A549 (cell line): Measurements from ENCODE around the gene MCOLN1.

Source experiments
- CEBPB ChIP-seq, 2 experiments: fragments of >200 bp in 1 of 2; sonication (Bioruptor Twin) in 1 of 2; formaldehyde crosslinking in 1 of 2; IDR thresholded peaks; 2 replicates each; pipeline ENCODE4 v1.6.1; 2012 to 2016
- CHD2 ChIP-seq: fragments of 150-350 bp; IDR thresholded peaks from 2 replicates; pipeline ENCODE4 v1.6.1; 2014; ENCODE audit warnings: low read length; ENCODE audit not compliant: partially characterized antibody
- GATA3 ChIP-seq: IDR thresholded peaks from 2 replicates; pipeline ENCODE4 v1.6.1; 2012; ENCODE audit warnings: borderline replicate concordance
- HDAC2 ChIP-seq: fragments of 200-600 bp; sonication (generic); IDR thresholded peaks from 2 replicates; pipeline ENCODE4 v1.6.1; 2016
- JUN ChIP-seq, 2 experiments: fragments of >200 bp; sonication (Bioruptor Twin); formaldehyde crosslinking; IDR thresholded peaks; 2 replicates in 1 of 2; 3 replicates in 1 of 2; pipeline ENCODE4 v1.6.1; 2016 to 2017
- MAFK ChIP-seq: fragments of 450-650 bp; IDR thresholded peaks from 2 replicates; pipeline ENCODE4 v1.6.1; 2014; ENCODE audit not compliant: partially characterized antibody
- POLR2A ChIP-seq: IDR thresholded peaks from 2 replicates; pipeline ENCODE4 v1.6.1; 2012; ENCODE audit warnings: mild to moderate bottlenecking, low read length
- SREBF2 ChIP-seq: fragments of 450-650 bp; IDR thresholded peaks from 2 replicates; pipeline ENCODE4 v1.6.1; 2014; ENCODE audit warnings: mild to moderate bottlenecking, moderate library complexity
- TF ChIP-seq, protein P1 (sequence below): fragments of >200 bp; sonication (Bioruptor Twin); formaldehyde crosslinking; IDR thresholded peaks from 3 replicates; pipeline ENCODE4 v1.5.1; 2016
- TF ChIP-seq, protein P2 (sequence below): IDR thresholded peaks from 2 replicates; pipeline ENCODE4 v1.6.1; 2012
- TF ChIP-seq, protein P3 (sequence below): fragments of 150-350 bp; IDR thresholded peaks from 2 replicates; pipeline ENCODE4 v1.6.1; 2014; ENCODE audit warnings: low read depth, mild to moderate bottlenecking, low read length
- TF ChIP-seq, protein P4 (sequence below): fragments of 200-600 bp; sonication (generic); IDR thresholded peaks from 2 replicates; pipeline ENCODE4 v1.6.1; 2016; ENCODE audit warnings: antibody characterized with exemption, mild to moderate bottlenecking, moderate library complexity
- TF ChIP-seq, protein P5 (sequence below): fragments of 450-650 bp; IDR thresholded peaks from 2 replicates; pipeline ENCODE4 v1.6.1; 2014; ENCODE audit warnings: antibody characterized with exemption

DNA sequence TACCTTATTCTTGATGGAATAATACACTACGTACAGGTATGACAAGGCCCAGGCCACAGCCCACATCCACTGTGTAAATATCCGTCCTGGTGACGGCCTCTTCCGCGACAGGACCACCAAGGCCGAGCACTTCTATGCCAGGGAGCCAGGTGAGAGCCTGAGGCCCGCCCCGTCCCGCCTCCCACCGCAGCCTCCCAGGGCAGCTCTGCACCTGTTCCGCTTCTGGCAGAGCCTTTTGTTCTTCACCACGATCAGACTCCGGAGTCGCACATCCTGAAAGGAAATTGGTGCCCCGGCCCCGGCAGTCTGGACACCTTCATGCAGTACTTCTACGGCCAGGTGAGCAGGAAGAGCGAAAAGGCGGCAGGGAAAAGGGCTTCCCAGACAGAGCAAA lies 17.1 kb upstream of the MCOLN1 start:
- TF ChIP-seq, protein P1, sequence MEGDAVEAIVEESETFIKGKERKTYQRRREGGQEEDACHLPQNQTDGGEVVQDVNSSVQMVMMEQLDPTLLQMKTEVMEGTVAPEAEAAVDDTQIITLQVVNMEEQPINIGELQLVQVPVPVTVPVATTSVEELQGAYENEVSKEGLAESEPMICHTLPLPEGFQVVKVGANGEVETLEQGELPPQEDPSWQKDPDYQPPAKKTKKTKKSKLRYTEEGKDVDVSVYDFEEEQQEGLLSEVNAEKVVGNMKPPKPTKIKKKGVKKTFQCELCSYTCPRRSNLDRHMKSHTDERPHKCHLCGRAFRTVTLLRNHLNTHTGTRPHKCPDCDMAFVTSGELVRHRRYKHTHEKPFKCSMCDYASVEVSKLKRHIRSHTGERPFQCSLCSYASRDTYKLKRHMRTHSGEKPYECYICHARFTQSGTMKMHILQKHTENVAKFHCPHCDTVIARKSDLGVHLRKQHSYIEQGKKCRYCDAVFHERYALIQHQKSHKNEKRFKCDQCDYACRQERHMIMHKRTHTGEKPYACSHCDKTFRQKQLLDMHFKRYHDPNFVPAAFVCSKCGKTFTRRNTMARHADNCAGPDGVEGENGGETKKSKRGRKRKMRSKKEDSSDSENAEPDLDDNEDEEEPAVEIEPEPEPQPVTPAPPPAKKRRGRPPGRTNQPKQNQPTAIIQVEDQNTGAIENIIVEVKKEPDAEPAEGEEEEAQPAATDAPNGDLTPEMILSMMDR = no peak
- TF ChIP-seq CHD2 (no peak), POLR2A (no peak), MAFK (no peak), SREBF2 (no peak), JUN (IDR thresholded peaks at IDR 0.05) (no peak), HDAC2 (no peak), CEBPB (IDR thresholded peaks at IDR 0.05) (no peak), GATA3 (no peak)
- TF ChIP-seq, protein P2, sequence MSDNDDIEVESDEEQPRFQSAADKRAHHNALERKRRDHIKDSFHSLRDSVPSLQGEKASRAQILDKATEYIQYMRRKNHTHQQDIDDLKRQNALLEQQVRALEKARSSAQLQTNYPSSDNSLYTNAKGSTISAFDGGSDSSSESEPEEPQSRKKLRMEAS = no peak
- TF ChIP-seq, protein P3, sequence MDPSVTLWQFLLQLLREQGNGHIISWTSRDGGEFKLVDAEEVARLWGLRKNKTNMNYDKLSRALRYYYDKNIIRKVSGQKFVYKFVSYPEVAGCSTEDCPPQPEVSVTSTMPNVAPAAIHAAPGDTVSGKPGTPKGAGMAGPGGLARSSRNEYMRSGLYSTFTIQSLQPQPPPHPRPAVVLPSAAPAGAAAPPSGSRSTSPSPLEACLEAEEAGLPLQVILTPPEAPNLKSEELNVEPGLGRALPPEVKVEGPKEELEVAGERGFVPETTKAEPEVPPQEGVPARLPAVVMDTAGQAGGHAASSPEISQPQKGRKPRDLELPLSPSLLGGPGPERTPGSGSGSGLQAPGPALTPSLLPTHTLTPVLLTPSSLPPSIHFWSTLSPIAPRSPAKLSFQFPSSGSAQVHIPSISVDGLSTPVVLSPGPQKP = no peak
- TF ChIP-seq, protein P4, sequence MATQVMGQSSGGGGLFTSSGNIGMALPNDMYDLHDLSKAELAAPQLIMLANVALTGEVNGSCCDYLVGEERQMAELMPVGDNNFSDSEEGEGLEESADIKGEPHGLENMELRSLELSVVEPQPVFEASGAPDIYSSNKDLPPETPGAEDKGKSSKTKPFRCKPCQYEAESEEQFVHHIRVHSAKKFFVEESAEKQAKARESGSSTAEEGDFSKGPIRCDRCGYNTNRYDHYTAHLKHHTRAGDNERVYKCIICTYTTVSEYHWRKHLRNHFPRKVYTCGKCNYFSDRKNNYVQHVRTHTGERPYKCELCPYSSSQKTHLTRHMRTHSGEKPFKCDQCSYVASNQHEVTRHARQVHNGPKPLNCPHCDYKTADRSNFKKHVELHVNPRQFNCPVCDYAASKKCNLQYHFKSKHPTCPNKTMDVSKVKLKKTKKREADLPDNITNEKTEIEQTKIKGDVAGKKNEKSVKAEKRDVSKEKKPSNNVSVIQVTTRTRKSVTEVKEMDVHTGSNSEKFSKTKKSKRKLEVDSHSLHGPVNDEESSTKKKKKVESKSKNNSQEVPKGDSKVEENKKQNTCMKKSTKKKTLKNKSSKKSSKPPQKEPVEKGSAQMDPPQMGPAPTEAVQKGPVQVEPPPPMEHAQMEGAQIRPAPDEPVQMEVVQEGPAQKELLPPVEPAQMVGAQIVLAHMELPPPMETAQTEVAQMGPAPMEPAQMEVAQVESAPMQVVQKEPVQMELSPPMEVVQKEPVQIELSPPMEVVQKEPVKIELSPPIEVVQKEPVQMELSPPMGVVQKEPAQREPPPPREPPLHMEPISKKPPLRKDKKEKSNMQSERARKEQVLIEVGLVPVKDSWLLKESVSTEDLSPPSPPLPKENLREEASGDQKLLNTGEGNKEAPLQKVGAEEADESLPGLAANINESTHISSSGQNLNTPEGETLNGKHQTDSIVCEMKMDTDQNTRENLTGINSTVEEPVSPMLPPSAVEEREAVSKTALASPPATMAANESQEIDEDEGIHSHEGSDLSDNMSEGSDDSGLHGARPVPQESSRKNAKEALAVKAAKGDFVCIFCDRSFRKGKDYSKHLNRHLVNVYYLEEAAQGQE = no peak
- TF ChIP-seq, protein P5, sequence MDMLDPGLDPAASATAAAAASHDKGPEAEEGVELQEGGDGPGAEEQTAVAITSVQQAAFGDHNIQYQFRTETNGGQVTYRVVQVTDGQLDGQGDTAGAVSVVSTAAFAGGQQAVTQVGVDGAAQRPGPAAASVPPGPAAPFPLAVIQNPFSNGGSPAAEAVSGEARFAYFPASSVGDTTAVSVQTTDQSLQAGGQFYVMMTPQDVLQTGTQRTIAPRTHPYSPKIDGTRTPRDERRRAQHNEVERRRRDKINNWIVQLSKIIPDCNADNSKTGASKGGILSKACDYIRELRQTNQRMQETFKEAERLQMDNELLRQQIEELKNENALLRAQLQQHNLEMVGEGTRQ = no peak
